HepG2 (cell line): Measurements from ENCODE around the gene INAFM2. TPM values are rescaled to one million over a fixed set of nuclear protein-coding genes. Genes with fewer than 3 reads are reported as not detected.

ENCODE experiments used
- ATAC-seq: fragments of 200-7000 bp; cut with Tn5 transposase; 3 replicates; pipeline ENCODE4 v1.9.1; 2020; ENCODE audit warnings: mild to moderate bottlenecking, moderate library complexity
- BruUV-seq: library from RNA; stranded (reverse); fragments of 400-500 nt; replicated peaks from 2 replicates; lab custom pipeline; 2021; lab: Mats Ljungman, UMichigan
- CTCF ChIA-PET: fragments of 300-600 bp; formaldehyde crosslinking; extraction: SDS; loops from one replicate; lab custom pipeline; 2021; ENCODE audit warnings: low total read pairs, inconsistent platforms, low intra/inter-chr PET ratio; lab: Yijun Ruan, JAX
- POLR2A ChIA-PET: fragments of 350-600 bp; sonication (Branson Sonifier 250); formaldehyde crosslinking; loops from one replicate; lab custom pipeline; 2020; ENCODE audit warnings: antibody characterized with exemption, inconsistent platforms; lab: Yijun Ruan, JAX
- DNase-seq: peaks from one replicate; pipeline ENCODE4 v3.0.0-alpha.2; 2015; ENCODE audit warnings: low spot score
- FAIRE-seq: peaks from 3 replicates; lab custom pipeline; 2011; peaks lifted over from hg19 to GRCh38; lab: Jason Lieb, UNC
- H2AFZ ChIP-seq: one replicate; pipeline ENCODE4 v1.6.1; 2011; ENCODE audit warnings: low read length, inconsistent platforms
- H3K27ac ChIP-seq: fragments of 300-600 bp; 3 replicates; pipeline ENCODE4 v1.8.0; 2011; ENCODE audit warnings: mixed run types, mild to moderate bottlenecking, mixed read lengths, low read length, inconsistent platforms; ENCODE audit not compliant: insufficient read depth; ENCODE audit errors: extremely low read length
- H3K27me3 ChIP-seq, 2 experiments: fragments of 200-600 bp in 1 of 2; 2 replicates in 1 of 2; 3 replicates in 1 of 2; pipeline versions ENCODE4 v1.6.0 to v1.8.0; 2011; ENCODE audit warnings: low read length in 2 of 2, mild to moderate bottlenecking in 2 of 2, moderate library complexity in 2 of 2, inconsistent platforms in 1 of 2; ENCODE audit not compliant: insufficient read depth in 2 of 2, control insufficient read depth in 1 of 2
- H3K36me3 ChIP-seq, 2 experiments: fragments of 200-600 bp in 1 of 2; replicated peaks in 1 of 2; 2 replicates in 1 of 2; 3 replicates in 1 of 2; pipeline versions ENCODE4 v1.5.1 to v1.8.0; 2011; ENCODE audit warnings: low read length in 2 of 2, inconsistent platforms in 1 of 2; ENCODE audit not compliant: insufficient read depth in 2 of 2, control insufficient read depth in 1 of 2
- H3K4me1 ChIP-seq: 2 replicates; pipeline ENCODE4 v1.5.1; 2012; ENCODE audit warnings: low read length, inconsistent platforms; ENCODE audit not compliant: insufficient read depth
- H3K4me2 ChIP-seq: 2 replicates; pipeline ENCODE4 v1.6.0; 2011; ENCODE audit warnings: low read depth, low read length, inconsistent platforms
- H3K4me3 ChIP-seq, 3 experiments: fragments of 200-600 bp in 1 of 3; sonication (generic), shearing (Covaris generic) in 1 of 3; replicated peaks in 1 of 3; 2 replicates each; pipeline ENCODE4 v1.5.1; 2011 to 2016; ENCODE audit warnings: low read length in 3 of 3, inconsistent platforms in 2 of 3, low read depth in 2 of 3, mild to moderate bottlenecking in 2 of 3, control low read depth in 1 of 3, mixed read lengths in 1 of 3; ENCODE audit not compliant: insufficient read depth in 1 of 3
- H3K79me2 ChIP-seq: one replicate; pipeline ENCODE4 v1.6.1; 2011; ENCODE audit warnings: low read length, inconsistent platforms; ENCODE audit not compliant: insufficient read depth
- H3K9ac ChIP-seq: 2 replicates; pipeline ENCODE4 v1.6.0; 2011; ENCODE audit warnings: mild to moderate bottlenecking, low read depth, low read length, inconsistent platforms; ENCODE audit not compliant: insufficient read depth
- H3K9me3 ChIP-seq: 2 replicates; pipeline ENCODE4 v1.5.1; 2012; ENCODE audit warnings: mild to moderate bottlenecking, low read length
- H4K20me1 ChIP-seq: 2 replicates; pipeline ENCODE4 v1.6.0; 2011; ENCODE audit warnings: inconsistent platforms, mild to moderate bottlenecking, low read length, moderate library complexity; ENCODE audit not compliant: insufficient read depth
- KDM1A ChIP-seq: IDR thresholded peaks from 2 replicates; pipeline ENCODE4 v1.6.1; 2016; ENCODE audit warnings: missing compliant biosample characterization
- PHF8 ChIP-seq: sonication (generic); formaldehyde crosslinking; IDR thresholded peaks from 2 replicates; pipeline ENCODE4 v1.5.0; 2020; ENCODE audit warnings: missing genetic modification reagents
- ZNF549 ChIP-seq: sonication (generic); formaldehyde crosslinking; IDR thresholded peaks from 2 replicates; pipeline ENCODE4 v1.5.0; 2020; ENCODE audit warnings: missing genetic modification reagents
- WGBS: methylation state at CpG from one replicate; pipeline ENCODE4 v1.1.6; 2017; ENCODE audit warnings: low lambda C conversion rate; 5-methylcytosine and 5-hydroxymethylcytosine counted together
- in situ Hi-C: cut with HindIII; loops from 2 replicates; pipeline ENCODE4 v1.10.0; 2017; ENCODE audit warnings: low pct_unique_long_range_greater_than_20kb; ENCODE audit not compliant: extremely low pct_ligation_motif_present
- intact Hi-C: fragments of 100-400 bp; cut with micrococcal nuclease; formaldehyde crosslinking; loops from one replicate; pipeline ENCODE4 v1.10.0; 2022; ENCODE audit not compliant: unreplicated experiment
- polyA plus RNA-seq, 8 experiments: library from polyadenylated mRNA; depleted of rRNA in 3 of 8; stranded (reverse) in 7 of 8; unstranded in 1 of 8; fragments of >200 nt; fragmentation: Illumina TruSeq in 4 of 8; extraction: Trizol in 4 of 8; gene quantifications; 2 replicates each; pipeline versions ENCODE4 v1.2.1 to v1.2.3, GENCODE V29; 2011 to 2016; ENCODE audit warnings: low read depth in 4 of 8, missing spikeins in 1 of 8, mixed read lengths in 1 of 8; ENCODE audit not compliant: insufficient read depth in 1 of 8
- total RNA-seq, 5 experiments: library from RNA; depleted of rRNA; stranded (reverse); fragments of >200 nt; fragmentation: Illumina TruSeq; extraction: Trizol; gene quantifications; 2 replicates each; pipeline ENCODE4 v1.2.3, GENCODE V29; 2016; ENCODE audit warnings: low read depth in 1 of 5
- TF ChIP-seq, protein P1 (sequence below): sonication (generic); formaldehyde crosslinking; IDR thresholded peaks from 2 replicates; pipeline ENCODE4 v1.5.0; 2020; ENCODE audit warnings: mild to moderate bottlenecking, missing genetic modification reagents, moderate library complexity

INAFM2 gene
- total and polyA plus RNA-seq, 2 of the 13 experiments (the other 11 are each of a cell fraction or from before 2014, with no cell fraction given) = 5.5 to 6.5 TPM

DNA sequence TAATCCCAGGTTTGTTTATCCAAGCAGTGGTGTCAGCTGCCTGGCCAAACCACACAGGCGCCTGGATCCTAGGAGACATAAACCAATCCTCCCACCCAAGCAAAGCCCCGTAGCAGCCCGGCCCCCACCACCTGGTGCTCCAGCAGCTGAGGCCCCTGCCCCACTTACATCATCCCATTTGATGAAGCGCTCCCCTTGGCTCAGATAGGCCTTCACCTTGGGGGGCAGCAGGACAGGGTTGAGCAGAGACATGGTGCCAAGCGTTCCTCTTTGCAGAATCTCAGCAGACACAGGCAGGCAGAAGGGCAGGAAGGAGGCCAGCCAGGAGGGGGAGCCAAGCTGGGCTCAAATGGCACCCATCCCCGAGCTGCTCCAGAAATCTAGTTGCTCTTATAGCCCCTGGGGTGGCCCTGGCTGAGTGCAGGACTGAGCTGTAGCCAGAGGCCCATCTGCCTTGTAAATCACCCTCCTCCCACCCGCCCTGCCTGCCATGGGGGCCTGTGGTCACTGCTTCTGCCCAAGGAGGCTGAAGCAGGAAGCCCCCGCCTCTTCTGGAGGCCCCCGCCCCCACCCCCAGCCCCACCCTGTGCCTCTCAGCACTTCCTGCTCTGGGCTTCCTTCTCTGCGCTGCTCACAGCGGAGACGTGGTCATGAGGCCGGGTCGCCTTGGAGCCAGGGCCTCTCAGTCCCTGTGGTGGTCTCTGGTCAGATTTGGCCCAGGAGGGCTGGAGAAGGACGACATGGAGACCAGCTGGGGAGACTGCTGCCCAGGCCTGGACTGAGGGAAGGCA, 15.9 kb upstream of the INAFM2 start, which contains the start of gene PLCB2:
Gene PLCB2 (minus strand): TSS at position 515 of the 791 bp plus-strand sequence. CDS start 263 bp downstream, at position 252.
- CTCF ChIA-PET = interaction anchor here (0.8 kb wide), 1 partner anchor 115 kb away, joined by 3 read pairs; no protein-coding TSS in a partner anchor
- POLR2A ChIA-PET = no interaction called here
- ATAC-seq = peak; percentile 69
- intact Hi-C loops = no loop called here
- Histone ChIP-seq H3K27me3 (peaks cover 5 to 59% of the 10 kb centered on the region in 2 experiments; a peak in 4 of 5 replicates), H3K4me2 (peak within 1 kb of the TSS; percentile 21; the same call in 1 of the 2 replicates), H3K4me1 (no peaks in the 10 kb centered on the region), H4K20me1 (no peaks in the 10 kb centered on the region), H3K36me3 (no peaks in the 10 kb centered on the region), H3K79me2 (no peaks in the 10 kb centered on the region), H3K9me3 (no peaks in the 10 kb centered on the region), H3K4me3 (peak within 1 kb of the TSS in 1 of 3 experiments; percentile 8; a peak in 1 of 6 replicates), H3K9ac (no peak within 1 kb of the TSS), H3K27ac (no peak within 1 kb of the TSS), H2AFZ (no peak within 1 kb of the TSS)
- in situ Hi-C loops = no loop called here
- FAIRE-seq = no peak
- peak; percentile 14 for DNase-seq
- 55% methylated on average over 6 of the region's 15 CpGs for WGBS
- BruUV-seq = no TSS peak
- TF ChIP-seq, protein P1, sequence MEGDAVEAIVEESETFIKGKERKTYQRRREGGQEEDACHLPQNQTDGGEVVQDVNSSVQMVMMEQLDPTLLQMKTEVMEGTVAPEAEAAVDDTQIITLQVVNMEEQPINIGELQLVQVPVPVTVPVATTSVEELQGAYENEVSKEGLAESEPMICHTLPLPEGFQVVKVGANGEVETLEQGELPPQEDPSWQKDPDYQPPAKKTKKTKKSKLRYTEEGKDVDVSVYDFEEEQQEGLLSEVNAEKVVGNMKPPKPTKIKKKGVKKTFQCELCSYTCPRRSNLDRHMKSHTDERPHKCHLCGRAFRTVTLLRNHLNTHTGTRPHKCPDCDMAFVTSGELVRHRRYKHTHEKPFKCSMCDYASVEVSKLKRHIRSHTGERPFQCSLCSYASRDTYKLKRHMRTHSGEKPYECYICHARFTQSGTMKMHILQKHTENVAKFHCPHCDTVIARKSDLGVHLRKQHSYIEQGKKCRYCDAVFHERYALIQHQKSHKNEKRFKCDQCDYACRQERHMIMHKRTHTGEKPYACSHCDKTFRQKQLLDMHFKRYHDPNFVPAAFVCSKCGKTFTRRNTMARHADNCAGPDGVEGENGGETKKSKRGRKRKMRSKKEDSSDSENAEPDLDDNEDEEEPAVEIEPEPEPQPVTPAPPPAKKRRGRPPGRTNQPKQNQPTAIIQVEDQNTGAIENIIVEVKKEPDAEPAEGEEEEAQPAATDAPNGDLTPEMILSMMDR = peak; percentile 22; the same call in 1 of the 2 replicates
- no peak for TF ChIP-seq KDM1A

DNA sequence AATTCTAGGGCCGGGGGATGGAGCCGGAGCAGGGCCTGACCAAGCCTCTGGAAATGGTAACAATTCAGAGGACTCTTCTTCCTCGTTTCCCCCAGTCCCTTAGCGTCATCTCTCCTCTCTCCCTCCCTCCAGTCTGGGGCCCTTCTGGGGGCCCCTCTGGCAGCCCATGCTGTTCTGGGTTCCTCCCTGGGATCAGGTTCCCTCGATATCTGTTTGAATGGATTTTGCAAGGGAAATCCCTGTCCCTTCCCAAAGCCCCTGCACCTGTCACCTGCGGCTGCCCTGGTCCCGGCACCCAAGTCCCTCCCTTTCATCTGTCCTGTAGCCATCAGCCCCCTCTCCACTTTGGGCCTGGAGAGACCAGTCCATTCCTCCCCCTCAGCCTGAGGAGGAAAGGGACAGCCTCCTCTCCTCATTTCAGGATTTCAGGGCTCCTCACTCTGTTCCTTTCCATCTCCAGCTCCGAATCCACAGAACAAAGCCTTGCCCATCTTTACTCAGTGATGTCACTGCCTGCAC, 14.1 kb upstream of the INAFM2 start:
- no peak for ATAC-seq

More for the DNA sequence above, 14.1 kb upstream of the INAFM2 start:
- no peak overlapping the region for H3K9ac ChIP-seq
- H3K4me2 ChIP-seq = no peak overlapping the region
- in situ Hi-C loops (no loop called here), intact Hi-C loops (no loop called here)
- CTCF ChIA-PET = interaction anchor here (1.2 to 1.6 kb wide), 3 partner anchors 27 to 35 kb away, joined by 3 to 17 read pairs (median 6); partner anchors contain the start of gene ANKRD63
- no peak overlapping the region for H2AFZ ChIP-seq
- no TSS peak for BruUV-seq
- POLR2A ChIA-PET = no interaction called here
- DNase-seq (no peak), FAIRE-seq (no peak)
- H3K4me3 ChIP-seq = no peak overlapping the region
- H3K27me3 ChIP-seq = peaks cover 2 to 61% of the 10 kb centered on the region in 2 experiments; a peak in 4 of 5 replicates
- no peaks in the 10 kb centered on the region for H3K4me1 ChIP-seq
- no peak overlapping the region for H3K27ac ChIP-seq
- no peaks in the 10 kb centered on the region for H3K9me3 ChIP-seq
- WGBS = 33% methylated on average over 8 of the region's 8 CpGs
- no peaks in the 10 kb centered on the region for H3K36me3 ChIP-seq
- H3K79me2 ChIP-seq = no peaks in the 10 kb centered on the region
- H4K20me1 ChIP-seq = no peaks in the 10 kb centered on the region
- TF ChIP-seq ZNF549 (CRISPR knock-in tag) (no peak), PHF8 (CRISPR knock-in tag) (no peak)
